Heart left ventricle (tissue), 13 donors: ENCODE results near the gene DIABLO.
A peak's percentile ranks its signal among the peaks of the same experiment; 100 is the strongest.

Source experiments
- POLR2A ChIP-seq, 2 donors: fragments of 450-650 bp; IDR thresholded peaks; one replicate each; pipeline ENCODE4 v1.6.1; 2017; ENCODE audit warnings: antibody characterized with exemption in 2 of 2, mild to moderate bottlenecking in 2 of 2, moderate library complexity in 2 of 2
- TF ChIP-seq, protein P1 (sequence below), 12 donors: fragments of 200-600 bp; sonication (generic) in 4 of 12; IDR thresholded peaks; one replicate each; pipeline versions ENCODE4 v1.5.0 to v1.8.0; 2018 to 2022; ENCODE audit warnings: antibody characterized with exemption in 12 of 12, mild to moderate bottlenecking in 5 of 12
- donor health status: ischemic (EF 13 %, LVEDD 7.1; RV severe dilation, severe dysfunction).
- donor health status: DM: no; HTN: yes; CAD: no.
- donor health status: DM: no; HTN: no; CAD: no.
- donor health status: ischemic (EF 25% LVEDD 6.9; RV normal size, moderate dysfunction).
- donor health status: ischemic (EF 25% LVEDD 5.7; RV mildly dilated, moderate dysfunction).
- donor health status: ischemic (EF 35%, LVEDD 5.7; RV mildly dilated, moderate dysfunction).
- donor health status: nonischemic (EF 11% LVEDD 7.7; RV severe dilation, severe dysfunction).
- donor health status: DM: yes; HTN: yes; CAD: no.
- donor health status: PGD.
- donor health status: ischemic (EF 29% LVEDD 5.4; RV normal size, mild dysfunction).
- donor health status: nonischemic (EF 23%, LVEDD 6.1; RV moderate dilation, normal function).

DNA sequence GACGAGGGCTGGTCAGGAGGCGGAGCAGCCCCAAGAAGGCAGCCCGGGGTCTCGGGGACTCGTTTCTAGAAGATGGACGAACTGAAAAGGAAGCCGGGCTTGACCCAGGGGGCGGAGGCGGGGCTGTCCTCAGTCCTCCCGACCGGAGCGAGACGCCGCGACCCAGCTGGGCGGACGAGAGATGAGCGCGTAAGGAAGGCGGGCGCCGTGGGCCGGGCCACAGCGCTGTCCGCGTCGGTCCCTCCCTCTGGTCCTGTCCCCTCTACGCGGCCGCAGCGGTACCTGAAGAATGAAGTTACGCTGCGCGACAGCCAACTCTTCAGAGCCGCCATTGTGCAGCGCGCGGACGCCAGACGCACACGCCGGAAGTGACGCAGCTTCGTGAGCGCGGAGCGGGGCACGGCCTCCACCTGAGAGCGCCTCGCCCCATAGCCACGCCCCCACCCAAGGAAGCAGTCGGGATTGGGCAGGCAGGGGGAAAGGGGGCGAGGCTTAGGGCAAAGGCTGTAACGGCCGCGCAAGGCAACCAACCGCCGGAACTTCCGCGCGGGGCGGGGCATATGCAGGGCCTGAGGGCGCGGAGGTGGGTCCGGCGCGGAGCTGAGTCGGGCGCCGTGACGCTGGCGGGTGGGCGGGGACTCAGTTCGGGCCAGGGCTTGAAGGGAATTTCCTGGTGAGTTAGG is at the start of gene DIABLO:
- TF ChIP-seq, protein P1, sequence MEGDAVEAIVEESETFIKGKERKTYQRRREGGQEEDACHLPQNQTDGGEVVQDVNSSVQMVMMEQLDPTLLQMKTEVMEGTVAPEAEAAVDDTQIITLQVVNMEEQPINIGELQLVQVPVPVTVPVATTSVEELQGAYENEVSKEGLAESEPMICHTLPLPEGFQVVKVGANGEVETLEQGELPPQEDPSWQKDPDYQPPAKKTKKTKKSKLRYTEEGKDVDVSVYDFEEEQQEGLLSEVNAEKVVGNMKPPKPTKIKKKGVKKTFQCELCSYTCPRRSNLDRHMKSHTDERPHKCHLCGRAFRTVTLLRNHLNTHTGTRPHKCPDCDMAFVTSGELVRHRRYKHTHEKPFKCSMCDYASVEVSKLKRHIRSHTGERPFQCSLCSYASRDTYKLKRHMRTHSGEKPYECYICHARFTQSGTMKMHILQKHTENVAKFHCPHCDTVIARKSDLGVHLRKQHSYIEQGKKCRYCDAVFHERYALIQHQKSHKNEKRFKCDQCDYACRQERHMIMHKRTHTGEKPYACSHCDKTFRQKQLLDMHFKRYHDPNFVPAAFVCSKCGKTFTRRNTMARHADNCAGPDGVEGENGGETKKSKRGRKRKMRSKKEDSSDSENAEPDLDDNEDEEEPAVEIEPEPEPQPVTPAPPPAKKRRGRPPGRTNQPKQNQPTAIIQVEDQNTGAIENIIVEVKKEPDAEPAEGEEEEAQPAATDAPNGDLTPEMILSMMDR (IDR thresholded peaks at IDR 0.05), result no peak
- peak; percentile 44 to 95 for TF ChIP-seq POLR2A (IDR thresholded peaks at IDR 0.05)
